IPS-NIHi7 (cell line): ENCODE measurements around the gene SLC2A14.
"Not testable (repeated sequence)": the region's sequence is repeated elsewhere in the genome, so short reads cannot be mapped to it uniquely, and the experiment has no call there.

ENCODE experiments used
- DNase-seq: peaks from one replicate; pipeline ENCODE4 v3.0.0; 2012; ENCODE audit warnings: mixed read lengths; ENCODE audit errors: extremely low spot score

SLC2A14 gene

DNA sequence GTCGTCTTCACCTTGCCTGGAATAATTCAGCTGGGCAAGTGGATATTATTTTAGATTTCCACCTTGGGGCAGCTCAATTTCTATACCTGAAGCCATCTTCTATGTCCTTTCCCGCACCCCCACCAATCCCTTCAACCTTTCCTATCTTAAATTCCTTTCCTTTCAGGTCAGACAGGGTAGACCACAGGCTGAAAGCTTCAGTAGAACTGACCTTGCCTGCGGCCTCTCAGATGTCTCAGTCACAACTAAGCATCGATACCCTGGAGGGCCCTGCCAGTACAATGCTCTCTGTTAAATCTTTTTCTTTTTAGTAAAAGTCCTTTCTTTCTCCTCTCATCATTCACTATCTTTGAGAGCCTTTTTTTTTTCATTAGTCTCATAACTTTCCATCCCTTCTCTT, 38.9 kb downstream of the SLC2A14 start:
- no peak for DNase-seq

DNA sequence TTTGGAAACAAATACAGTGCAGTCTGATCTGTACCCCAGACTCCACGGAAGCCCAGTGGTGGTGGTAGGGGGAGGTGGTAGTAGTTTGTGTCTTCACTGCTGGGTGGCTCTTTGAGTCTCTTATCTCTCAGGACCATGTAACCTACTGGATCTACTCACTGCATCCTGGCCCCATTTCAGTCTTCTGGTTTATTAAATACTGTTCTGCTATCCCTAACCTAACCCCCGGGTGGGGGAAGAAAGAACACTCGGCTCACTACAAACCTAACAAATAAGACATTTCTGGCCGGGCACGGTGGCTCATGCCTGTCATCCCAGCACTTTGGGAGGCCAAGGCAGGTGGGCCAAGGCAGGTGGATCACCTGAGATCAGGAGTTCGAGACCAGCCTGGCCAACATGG, 39.5 kb downstream of the SLC2A14 start:
- not testable (repeated sequence) for DNase-seq

DNA sequence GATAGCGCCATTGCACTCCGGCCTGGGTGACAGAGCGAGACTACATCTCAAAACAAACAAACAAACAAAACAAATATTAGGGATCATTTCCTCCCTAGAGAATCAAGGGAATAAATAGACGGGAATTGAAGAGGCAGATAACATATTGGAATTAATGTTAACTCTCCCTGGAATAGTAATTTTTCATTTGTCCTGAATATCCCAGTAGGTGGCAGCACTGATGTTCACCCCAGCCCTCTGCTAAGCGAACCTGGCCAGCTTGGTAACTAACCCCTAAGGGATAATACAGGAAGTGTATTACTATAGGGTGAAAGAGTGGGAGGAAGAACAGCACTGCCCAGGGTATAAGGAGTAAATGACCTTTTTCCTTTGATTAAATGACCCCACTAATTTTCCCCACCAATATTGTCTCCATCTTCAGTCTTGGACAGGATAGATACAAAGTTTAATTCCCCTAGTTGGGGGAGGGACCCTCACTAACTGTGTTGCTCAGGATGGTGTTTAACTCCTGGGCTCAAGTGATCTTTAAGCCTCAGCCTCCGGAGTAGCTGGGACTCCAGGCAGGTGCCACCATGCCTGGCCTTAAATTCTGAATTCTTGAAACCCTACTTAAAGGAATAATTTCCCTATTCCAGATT, 40.5 kb downstream of the SLC2A14 start:
- peak; percentile 85 for DNase-seq

DNA sequence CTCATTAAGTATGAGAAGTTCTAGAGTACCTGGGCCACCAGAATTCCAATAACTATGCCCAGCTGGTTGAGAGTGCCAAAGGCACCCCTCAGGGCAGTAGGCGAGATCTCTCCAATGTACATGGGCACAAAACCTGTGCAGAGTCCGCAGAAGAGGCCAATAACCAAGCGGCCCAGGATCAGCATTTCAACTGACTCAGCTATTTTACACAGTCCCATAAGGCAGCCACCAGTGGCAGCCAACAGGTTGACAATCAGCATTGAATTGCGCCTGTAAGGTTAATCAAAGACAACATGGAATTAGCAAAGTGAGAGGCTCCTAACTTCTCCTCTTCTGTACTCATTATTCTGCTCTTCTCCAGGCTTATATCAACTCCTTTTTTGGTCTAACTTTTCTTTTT, 43.0 kb downstream of the SLC2A14 start:
- not testable (repeated sequence) for DNase-seq

DNA sequence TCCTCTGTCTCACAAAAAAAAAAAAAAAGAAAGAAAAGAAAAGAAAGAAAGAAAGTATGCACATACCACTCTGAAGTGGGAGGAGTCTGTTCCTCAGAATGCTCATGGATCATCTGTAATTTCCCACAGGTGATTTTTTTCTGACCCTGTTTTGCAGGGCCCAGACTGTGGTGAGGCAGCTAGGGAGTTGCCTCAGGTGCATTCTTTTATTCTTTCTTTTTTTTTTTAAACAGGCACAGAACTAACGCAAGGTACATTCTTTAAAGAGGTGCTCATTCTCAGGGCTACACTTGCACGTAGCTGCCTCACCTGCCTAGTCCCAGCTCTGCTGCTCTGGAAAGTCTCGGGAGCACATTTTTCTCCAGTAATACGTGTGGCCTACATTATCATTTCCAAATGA, 47.0 kb downstream of the SLC2A14 start:
- DNase-seq: not testable (repeated sequence)

DNA sequence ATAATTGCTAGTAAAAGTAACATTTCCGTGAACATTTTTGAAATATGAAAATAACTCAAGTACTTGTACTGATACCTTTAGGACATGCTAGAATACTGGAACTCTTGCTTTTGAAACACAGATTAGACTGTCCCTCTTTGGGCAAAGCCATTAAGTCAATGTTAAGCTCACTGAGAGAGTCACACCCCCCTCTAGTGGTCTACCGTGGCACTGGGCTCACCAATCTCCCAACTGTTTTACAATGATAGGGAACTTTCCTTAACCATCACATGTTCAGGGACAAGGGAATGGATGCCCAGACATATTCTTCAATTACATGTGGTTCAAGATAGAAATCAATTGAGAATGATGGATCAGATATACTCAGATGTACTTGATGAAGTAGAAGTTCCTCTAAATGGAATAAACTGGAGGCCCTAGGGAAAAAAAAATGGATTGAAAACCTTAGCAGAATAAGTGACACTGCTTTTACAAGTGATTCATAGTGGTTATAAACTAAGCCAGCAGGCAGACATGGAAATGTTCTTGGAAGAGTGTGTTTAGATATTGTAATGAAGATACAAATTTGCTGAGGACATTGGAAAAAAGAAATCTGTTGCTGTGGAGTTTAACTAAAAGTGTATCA, 65.7 kb downstream of the SLC2A14 start:
- peak; percentile 78 for DNase-seq

DNA sequence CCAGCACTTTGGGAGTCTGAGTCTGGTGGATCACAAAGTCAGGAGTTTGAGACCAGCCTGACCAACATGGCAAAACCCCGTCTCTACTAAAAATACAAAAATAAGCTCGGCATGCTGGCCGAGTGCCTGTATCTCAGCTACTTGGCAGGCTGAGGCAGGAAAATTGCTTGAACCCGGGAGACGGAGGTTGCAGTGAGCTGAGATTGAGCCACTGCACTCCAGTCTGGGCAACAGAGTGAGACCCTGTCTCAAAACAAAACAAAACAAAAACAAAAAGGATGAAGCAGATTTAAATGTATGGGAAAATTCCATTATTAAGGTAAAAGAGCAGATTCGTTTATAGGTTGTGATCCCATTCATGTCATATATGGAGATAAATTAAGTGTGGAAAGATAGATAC, 66.4 kb downstream of the SLC2A14 start:
- DNase-seq: not testable (repeated sequence)

DNA sequence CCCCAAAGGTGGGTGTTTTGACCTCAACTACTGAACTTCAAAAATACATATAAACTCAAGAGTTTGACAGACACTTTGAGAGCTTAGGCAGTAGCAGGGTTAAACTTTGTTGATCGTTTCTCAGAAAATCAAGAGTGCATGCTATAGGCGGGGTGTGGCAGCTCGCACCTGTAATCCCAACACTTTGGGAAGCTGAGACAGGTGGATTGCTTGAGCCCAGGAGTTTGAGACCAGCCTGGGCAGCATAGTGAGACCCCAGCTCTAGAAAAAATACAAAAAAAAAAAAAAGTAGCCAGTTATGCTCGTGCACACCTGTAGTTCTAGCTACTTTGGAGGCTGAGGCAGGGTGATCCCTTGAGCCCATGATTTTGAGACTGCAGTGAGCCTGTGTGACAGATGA, 71.3 kb downstream of the SLC2A14 start:
- DNase-seq: no peak

DNA sequence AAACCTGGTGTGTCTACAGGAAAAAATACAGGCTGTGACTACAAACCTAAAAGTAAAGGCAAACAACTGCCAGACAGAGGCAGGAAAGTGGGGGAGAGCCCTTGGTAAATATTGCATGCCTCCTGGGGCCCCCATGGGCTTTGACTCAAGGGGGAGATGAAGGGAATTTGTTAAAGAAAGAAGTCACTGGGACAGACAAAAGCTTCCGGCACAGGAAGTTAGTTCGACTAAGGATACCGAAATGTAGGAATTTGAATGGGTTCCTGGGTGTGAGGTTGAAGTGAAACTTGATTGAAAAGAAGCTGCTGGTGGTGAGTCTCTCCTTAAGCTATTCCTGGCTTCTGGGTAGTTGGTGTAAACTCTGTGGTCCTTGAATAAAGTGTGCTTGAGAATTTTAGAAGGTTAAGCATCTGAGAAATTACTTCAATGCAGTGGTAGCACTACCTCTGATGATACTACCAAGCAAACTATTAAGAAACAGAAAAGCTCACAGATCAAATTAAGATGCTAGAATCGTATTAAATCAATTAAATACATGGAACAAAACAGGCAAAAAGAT, 73.9 kb downstream of the SLC2A14 start:
- not testable (repeated sequence) for DNase-seq

DNA sequence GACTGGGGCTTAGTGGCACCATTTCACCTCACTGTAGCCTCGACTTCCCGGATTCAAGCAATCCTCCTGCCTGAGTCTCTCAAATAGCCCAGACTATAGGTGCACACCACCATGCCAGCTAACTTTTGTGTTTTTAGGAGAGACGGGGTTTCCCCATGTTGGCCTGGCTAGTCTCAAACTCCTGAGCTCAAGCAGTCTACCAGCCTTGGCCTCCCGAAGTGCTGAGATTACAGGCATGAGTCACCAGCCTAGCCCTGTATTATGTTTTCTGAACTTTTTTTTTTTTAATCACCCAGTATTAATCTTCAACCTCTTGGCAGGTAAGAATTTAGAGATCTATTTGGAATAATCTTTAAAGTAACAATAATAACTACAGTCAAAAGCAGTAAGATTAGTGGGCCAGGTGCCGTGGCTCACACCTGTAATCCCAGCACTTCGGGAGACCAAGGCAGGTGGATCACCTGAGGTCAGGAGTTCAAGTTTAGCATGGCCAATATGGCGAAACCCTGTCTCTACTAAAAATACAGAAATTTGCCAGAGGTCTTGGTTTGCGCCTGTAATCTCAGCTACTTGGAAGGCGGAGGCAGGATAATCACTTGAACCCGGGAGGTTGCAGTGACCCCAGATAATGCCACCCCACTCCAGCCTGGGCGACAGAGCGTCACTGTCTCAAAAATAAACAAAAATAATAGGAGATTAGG, 74.9 kb downstream of the SLC2A14 start:
- DNase-seq: no peak

DNA sequence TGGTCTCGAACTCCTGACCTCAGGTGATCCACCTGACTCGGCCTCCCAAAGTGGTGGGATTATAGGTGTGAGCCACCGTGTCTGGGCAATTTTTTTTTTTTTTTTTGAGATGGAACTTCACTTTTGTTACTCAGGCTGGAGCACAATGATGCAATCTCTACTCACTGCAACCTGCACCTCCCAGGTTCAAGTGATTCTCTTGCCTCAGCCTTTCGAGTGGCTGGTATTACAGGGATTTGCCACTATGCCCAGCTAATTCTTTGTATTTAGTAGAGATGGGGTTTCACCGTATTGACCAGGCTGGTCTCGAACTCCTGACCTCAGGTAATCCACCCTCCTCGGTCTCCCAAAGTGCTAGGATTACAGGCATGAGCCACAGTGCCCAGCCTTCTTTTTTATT, 75.4 kb downstream of the SLC2A14 start:
- not testable (repeated sequence) for DNase-seq

DNA sequence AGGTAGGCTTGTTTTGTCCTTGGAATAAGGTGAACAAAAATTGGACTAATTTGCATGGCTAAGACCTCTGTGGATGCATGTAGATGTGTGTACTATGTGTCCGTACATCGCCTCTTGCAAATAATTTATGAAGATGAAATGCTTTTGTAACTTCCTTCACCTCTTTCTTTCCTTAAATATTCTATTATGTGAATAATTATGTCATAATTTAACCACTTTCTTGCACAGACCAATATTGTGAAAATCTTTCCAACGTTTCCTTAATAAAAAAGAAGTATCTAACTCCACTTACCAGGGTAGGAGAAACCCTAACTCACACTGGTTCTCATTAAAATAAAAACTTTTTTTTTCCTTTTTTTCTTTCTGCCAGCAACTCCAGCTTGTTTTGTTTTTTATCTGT, 79.5 kb downstream of the SLC2A14 start:
- no peak for DNase-seq

DNA sequence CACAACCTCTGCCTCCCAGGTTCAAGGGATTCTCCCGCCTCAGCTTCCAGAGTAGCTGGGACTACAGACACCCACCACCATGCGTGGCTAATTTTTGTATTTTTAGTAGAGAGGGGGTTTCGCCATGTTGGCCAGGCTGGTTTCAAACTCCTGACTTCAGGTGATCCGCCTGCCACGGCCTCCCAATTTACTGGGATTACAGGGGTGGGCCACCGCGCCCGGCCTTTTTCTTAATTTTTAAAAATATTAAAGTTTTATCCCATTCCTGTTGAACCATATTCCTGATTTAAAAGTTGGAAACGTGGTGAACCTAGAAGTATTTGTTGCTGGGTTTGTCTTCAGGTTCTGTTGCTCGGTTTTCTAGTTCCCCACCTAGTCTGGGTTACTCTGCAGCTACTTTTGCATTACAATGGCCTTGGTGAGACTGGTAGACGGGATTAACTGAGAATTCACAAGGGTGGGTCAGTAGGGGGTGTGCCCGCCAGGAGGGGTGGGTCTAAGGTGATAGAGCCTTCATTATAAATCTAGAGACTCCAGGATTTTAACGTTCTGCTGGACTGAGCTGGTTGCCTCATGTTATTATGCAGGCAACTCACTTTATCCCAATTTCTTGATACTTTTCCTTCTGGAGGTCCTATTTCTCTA, 83.7 kb downstream of the SLC2A14 start, which contains the start of gene NANOG:
Gene NANOG (plus strand): TSS at position 519 of the 645 bp plus-strand sequence. CDS start 213 bp downstream, outside the sequence.
- not testable (repeated sequence) for DNase-seq

DNA sequence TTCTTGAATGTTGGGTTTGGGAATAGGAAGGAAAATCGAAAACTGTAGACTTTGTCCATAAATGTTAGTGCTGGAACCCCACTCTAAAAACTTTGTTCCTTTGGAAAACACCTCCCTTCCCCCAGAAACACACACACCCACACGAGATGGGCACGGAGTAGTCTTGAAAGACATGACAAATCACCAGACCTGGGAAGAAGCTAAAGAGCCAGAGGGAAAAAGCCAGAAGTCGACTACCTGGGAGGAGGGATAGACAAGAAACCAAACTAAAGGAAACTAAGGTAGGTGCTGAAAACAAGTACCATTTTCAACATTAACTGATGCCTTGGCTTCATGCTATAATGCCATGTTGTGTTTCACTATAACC, 84.4 kb downstream of the SLC2A14 start:
- DNase-seq: no peak

DNA sequence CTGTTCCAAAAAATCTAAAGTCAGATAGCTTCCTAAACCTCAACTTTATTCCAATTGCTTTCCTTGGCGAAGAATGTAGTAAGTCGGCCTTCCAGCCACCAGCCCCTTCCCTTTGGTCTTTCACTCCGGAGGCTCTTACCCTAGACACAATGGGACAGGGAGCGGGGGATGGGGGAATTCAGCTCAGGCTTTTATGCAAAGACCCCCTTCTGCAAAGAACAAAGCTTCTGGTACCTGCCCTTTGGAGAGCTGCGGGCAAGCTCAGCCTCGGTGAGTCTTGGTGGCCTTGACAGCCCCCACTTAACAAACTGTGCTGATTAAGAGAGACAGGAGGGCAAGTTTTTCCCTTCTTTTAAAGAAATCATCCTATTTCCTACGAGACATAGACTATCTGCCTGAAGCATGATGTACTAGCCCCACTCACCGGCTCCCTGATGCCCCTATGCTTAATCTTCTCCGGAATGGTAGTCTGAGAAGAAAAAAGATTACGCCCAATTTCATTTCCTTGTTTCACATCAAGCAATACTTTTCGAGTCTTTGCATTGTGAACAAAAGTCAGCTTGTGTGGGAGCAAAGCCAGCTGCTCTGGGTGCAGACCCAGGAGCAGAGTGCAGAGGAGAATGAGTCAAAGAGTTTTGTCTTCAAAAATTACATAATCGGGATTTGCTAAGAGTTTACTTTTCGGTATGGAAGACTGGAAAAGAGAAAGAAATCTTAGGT, 85.0 kb downstream of the SLC2A14 start:
- DNase-seq: peak; percentile 41

DNA sequence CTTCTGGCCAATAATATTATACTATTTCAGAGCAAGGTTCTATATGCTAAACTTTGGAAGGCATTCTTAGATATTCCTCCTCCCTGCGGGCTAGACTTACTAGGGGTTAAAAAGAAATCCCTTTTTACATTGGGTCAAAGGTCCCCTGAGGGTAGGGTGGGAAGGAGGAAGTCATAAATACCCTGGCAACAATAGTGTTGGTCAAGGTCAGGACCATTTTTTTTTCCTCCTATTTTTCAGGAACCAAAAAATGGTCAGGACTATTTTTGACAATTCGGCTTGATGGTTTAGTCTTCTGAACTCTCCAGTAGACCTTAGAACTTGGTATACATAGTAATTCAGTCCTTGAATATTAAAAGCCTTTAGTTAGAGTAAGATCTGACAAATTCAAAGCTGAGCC, 88.0 kb downstream of the SLC2A14 start:
- no peak for DNase-seq

DNA sequence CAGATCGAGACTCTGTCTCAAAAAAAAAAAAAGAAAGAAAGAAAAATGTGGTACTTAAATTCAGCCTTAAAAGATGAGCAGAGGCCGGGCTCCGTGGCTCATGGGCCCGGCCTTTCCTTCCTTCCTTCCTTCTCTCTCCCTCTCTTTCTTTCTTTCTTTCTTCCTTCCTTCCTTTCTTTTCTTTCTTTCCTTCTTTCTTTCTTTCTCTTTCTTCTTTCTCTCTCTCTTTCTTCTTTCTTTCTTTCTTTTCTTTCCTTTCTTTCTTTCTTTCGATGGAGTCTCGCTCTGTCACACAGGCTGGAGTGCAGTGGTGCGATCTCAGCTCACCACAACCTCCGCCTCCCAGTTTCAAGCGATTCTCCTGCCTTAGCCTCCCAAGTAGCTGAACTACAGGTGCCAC, 89.3 kb downstream of the SLC2A14 start:
- DNase-seq: not testable (repeated sequence)

DNA sequence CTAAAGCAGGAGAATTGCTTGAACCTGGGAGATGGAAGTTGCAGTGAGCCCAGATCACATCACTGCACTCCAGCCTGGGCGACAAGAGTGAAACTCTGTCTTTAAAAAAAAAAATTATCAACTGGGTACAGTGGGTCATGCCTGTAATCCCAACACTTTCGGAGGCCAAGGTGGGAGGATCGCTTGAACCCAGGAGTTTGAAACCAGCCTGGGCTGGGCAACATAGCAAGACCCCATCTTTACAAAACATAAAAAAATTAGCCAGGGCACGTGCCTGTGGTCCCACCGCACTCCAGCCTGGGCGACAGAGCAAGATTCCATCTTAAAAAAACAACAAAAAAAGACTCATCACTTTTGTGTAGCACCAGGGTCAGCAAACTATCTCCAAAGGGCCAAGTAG, 90.7 kb downstream of the SLC2A14 start:
- no peak for DNase-seq

DNA sequence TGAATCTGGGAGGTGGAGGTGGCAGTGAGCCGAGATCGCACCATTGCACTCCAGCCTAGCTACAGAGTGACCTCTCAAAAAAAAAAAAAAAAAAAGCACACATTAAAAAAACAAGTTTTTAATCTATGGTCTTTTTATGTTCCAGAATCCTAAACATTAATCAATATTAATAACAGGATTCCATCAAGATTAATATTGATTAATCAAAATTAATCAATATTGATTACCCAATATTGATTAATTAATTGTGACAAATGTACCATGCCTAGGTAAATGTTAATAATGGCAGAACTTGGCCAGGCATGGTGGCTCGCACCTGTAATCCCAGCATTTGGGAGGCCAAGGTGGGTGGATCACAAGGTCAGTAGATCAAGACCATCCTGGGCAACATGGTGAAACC, 91.4 kb downstream of the SLC2A14 start:
- DNase-seq: no peak

DNA sequence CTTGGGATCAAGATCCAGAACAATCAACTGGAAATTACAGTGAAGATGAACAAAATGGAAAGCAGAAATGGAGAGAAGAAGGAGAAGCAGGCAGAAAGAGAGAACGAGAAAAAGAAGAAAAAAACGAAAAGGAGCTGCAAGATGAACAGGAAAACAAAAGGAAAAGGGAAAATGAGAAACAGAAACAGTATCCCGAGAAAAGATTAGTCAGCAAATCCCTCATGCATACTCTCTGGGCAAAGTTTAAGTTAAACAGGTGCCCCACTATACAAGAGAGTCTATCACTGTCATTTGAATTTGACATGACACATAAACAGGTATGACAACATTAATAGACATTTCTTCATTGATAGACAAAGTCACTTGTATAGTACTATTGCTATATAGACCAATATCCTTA, 102.7 kb downstream of the SLC2A14 start:
- DNase-seq: no peak
